GM12872 (cell line): ENCODE data around the gene SHROOM4.

Experiments used
- CTCF ChIP-seq: IDR thresholded peaks from 3 replicates; pipeline ENCODE4 v1.5.1; 2011; ENCODE audit warnings: low read depth, mild to moderate bottlenecking, low read length, moderate library complexity; ENCODE audit not compliant: insufficient read depth

SHROOM4 gene

DNA sequence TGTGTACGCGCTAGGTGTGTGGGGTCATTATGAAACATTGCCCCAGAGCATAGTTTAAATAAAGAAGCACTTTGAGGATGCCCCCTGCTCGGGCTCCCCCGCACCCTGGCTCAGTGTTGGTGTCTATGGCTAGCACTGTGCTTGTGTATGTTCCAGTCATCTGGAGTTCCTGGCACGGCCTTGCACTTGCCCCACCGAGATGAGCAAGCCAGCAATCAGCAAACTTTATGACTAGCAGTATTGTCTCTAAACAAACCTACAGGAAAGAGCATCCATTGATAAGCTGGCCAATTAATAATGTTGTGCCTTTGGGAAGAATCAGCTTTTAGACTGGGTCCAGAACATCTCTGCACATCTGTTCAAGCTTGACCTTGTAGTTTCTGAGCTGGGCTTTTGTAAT is 707 bp upstream of the SHROOM4 start:
- TF ChIP-seq CTCF, result no peak

DNA sequence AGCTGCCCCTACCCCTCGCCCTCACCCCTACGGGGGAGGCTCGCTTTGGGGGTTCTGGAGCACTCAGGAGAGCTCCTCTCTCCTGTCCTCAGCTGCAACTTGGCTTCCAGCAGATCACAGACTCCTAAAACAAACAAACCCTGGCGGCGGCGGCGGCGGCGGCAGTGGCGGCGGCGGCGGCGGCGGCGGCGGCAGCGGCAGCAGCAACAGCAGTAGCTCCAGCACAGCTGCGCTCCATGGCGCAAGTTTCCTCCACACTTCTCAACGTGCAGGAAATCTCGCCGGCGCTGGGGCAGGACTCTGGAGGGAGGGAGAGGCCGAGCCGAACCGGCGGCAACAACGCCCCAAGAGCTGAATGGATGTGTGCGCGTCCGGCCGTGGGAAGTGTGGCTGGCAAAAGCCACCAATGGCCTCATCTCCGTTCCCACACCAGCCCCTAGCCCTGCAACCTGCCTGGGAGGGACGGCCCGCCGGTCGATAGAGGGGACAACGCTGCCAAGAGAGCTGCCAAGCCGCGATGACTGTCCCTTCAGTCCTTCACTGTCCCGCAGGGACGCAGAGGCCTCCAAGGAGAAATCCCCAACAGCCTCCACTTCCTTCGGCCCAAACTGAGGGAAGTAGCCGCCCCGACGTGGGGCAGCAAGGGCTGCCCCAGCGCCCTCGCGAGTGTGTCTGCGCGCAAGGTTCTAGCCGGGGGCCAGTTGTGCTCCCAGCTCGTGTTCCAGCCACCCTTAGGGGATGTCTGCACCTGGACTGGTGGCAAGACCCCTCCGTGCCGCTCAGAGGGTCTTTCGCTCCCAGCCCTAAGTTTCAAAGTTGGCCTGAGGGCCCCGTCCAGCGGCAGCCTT is 775 bp downstream of the SHROOM4 start:
- TF ChIP-seq CTCF, result no peak

DNA sequence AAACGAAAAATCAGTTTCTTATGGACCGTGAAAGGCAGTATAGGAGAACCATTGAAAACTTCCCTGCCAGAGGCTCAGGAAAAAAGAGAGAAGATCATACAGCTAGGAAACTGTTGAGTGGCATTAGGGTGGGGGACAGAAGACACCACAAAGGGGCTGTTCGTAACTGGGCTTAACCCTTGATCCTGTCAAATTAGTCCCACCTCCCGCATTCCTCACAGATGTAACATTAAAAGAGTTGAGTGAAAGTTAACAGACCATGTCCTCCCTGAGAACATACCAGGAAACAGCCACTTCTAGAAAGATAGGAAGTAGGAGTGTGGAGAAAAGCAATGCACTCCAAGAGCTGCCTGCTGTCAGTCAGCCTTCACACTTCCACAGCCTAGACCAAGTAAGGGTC is 8.7 kb downstream of the SHROOM4 start:
- TF ChIP-seq CTCF, result no peak

DNA sequence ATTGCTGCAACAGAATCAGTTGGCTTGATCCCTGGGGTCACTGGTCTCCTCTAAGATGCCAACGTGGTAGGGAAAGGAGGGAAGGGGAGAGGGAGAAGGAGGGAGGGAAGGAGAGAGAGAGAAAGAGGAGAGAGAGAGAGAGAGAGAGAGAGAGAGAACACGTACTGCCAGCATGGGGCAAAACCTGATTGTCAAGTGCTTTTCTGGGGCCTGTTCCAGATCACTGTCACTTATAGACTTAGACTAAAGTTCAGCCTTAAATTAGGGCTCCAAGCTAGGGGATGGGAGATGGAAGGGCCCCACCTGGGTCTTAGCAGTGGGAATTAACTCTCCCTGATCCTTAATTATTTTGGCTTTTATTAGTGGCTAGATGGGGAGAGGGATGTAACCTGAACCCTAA is 12.9 kb downstream of the SHROOM4 start:
- TF ChIP-seq CTCF, result no peak

DNA sequence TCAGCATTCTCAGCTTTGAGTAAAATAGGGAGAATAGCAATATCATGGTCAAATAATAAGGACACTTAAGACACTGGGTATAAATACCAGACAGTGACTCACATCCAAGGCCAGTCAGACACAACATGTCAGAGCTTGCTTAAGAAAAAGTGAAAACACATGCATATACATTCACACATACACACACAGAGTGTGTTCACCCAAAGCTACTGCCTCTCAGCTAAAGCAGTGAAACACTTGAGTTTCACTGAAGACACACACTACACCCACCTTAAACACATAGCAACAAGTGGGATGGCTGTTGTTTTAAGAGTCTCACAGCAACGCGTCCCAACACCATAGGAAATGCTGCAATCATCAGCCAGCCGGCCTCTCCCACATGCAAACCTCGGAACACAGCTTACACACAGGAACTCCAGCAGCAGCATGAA is 14.4 kb downstream of the SHROOM4 start:
- TF ChIP-seq CTCF, result no peak

- no peak for TF ChIP-seq CTCF
Observed at GRCh38 chrX:50798783-50799182, 15.2 kb downstream of the SHROOM4 start.

- TF ChIP-seq CTCF, result no peak
Observed at GRCh38 chrX:50787099-50787498, 26.9 kb downstream of the SHROOM4 start.

- no peak for TF ChIP-seq CTCF
Observed at GRCh38 chrX:50780144-50780543, 33.9 kb downstream of the SHROOM4 start.
